ENCODE data around the gene POLA2. TPM values are rescaled to one million over a fixed set of nuclear protein-coding genes. Genes with fewer than 3 reads are reported as not detected.

POLA2 gene
- total and polyA plus RNA-seq, 9 of the 15 experiments (the other 6 are each of a cell fraction or from before 2014, with no cell fraction given) = 2.7 to 134 (median 44.4) TPM

- TF ChIP-seq HES1 (IDR thresholded peaks at IDR 0.05; ENCODE audit: low read depth) (peak; percentile 92), FOS (IDR thresholded peaks at IDR 0.05; ENCODE audit: extremely low read depth, insufficient read length) (no peak), ZBTB49 (CRISPR knock-in tag; IDR thresholded peaks at IDR 0.05; ENCODE audit: borderline replicate concordance) (no peak), JUNB (CRISPR knock-in tag; conservative IDR thresholded peaks at IDR 0.05) (no peak), PCBP2 (IDR thresholded peaks at IDR 0.05; ENCODE audit: low read depth, low read length, poor library complexity, severe bottlenecking) (no peak), CBFB (CRISPR knock-in tag; IDR thresholded peaks at IDR 0.05) (no peak), MAX (CRISPR knock-in tag; IDR thresholded peaks at IDR 0.05) (peak; percentile 96), SAFB2 (IDR thresholded peaks at IDR 0.05; ENCODE audit: borderline replicate concordance, low read depth, low read length, severe bottlenecking) (no peak), KHSRP (IDR thresholded peaks at IDR 0.05) (no peak), IRF2 (CRISPR knock-in tag; IDR thresholded peaks at IDR 0.05) (no peak), FOXK2 (conservative IDR thresholded peaks at IDR 0.05 in 1 of 2, IDR thresholded peaks at IDR 0.05 in 1 of 2; ENCODE audit: low read depth in 2 of 2) (peak in 1 of 2 experiments; percentile 55; a peak in 1 of 4 replicates), MLX (CRISPR knock-in tag; conservative IDR thresholded peaks at IDR 0.05) (0 out of 4 replicates have a peak, but pooled peaks of 1 of the 2 experiments have one; percentile 62), COPS2 (conservative IDR thresholded peaks at IDR 0.05) (no peak), ZFP36 (IDR thresholded peaks at IDR 0.05; ENCODE audit: low read depth, low read length, partially characterized antibody) (no peak), MIER1 (IDR thresholded peaks at IDR 0.05; ENCODE audit: low read depth) (no peak), ZNF347 (CRISPR knock-in tag; IDR thresholded peaks at IDR 0.05; ENCODE audit: low read depth) (no peak), PKNOX1 (IDR thresholded peaks at IDR 0.05) (peak; percentile 67; the same call in 1 of the 2 replicates), EHMT2 (IDR thresholded peaks at IDR 0.05) (no peak), TBP (optimal IDR thresholded peaks at IDR 0.05; ENCODE audit: low read depth, low read length) (peak; percentile 74), NR2C1 (IDR thresholded peaks at IDR 0.05) (no peak), NR2C1 (tag; IDR thresholded peaks at IDR 0.05) (no peak), SIN3A (IDR thresholded peaks at IDR 0.05; ENCODE audit: borderline replicate concordance in 2 of 2, control insufficient read depth in 1 of 2, low read depth in 2 of 2, low read length in 2 of 2) (peak; percentile 30 to 31; a peak in 1 of 4 replicates), ARNT (IDR thresholded peaks at IDR 0.05) (no peak), POLR2AphosphoS5 (IDR thresholded peaks at IDR 0.05; ENCODE audit: control insufficient read depth, insufficient read depth, low read depth, low read length) (peak; percentile 94)
Measured at GRCh38 chr11:65261591-65262380, at the start of gene POLA2 (continued).
